Prostate gland (tissue), 2 donors: Measurements from ENCODE around the gene COQ10B. TPM values are rescaled to one million over a fixed set of nuclear protein-coding genes. Genes with fewer than 3 reads are reported as not detected.
"Not testable (repeated sequence)": the region's sequence is repeated elsewhere in the genome, so short reads cannot be mapped to it uniquely, and the experiment has no call there.

ENCODE experiments used
- DNase-seq: peaks from one replicate; pipeline ENCODE4 v3.0.0-alpha.2; 2019; ENCODE audit warnings: low spot score
- H3K27ac ChIP-seq, 2 donors: fragments of 200-600 bp; sonication (generic); 2 replicates each; pipeline ENCODE4 v1.5.1; 2017 to 2019
- H3K27me3 ChIP-seq: fragments of 200-600 bp; sonication (generic); replicated peaks from 2 replicates; pipeline ENCODE4 v1.5.1; 2019; ENCODE audit not compliant: insufficient read depth
- H3K36me3 ChIP-seq, 2 donors: fragments of 200-600 bp; sonication (generic); 1 replicate in 1 of 2; 2 replicates in 1 of 2; pipeline versions ENCODE4 v1.5.1 to v1.8.1; 2017 to 2019
- H3K4me1 ChIP-seq: fragments of 200-600 bp; sonication (generic); replicated peaks from 2 replicates; pipeline ENCODE4 v1.5.1; 2019
- H3K4me3 ChIP-seq, 2 donors: fragments of 200-600 bp; sonication (generic); 2 replicates each; pipeline ENCODE4 v1.5.1; 2017 to 2019
- H3K9me3 ChIP-seq: fragments of 200-600 bp; sonication (generic); 2 replicates; pipeline ENCODE4 v1.5.1; 2017
- POLR2A ChIP-seq: fragments of 450-650 bp; IDR thresholded peaks from one replicate; pipeline ENCODE4 v1.6.1; 2016; ENCODE audit warnings: antibody characterized with exemption, mild to moderate bottlenecking
- POLR2AphosphoS5 ChIP-seq: sonication (generic); formaldehyde crosslinking; IDR thresholded peaks from one replicate; pipeline ENCODE4 v1.6.1; 2017; ENCODE audit warnings: antibody characterized with exemption
- WGBS: methylation state at CpG from one replicate; pipeline ENCODE4 v1.1.5; 2018; 5-methylcytosine and 5-hydroxymethylcytosine counted together
- intact Hi-C: fragments of 100-400 bp; cut with DNase I; formaldehyde crosslinking; loops from one replicate; pipeline ENCODE4 v1.14.2; 2022
- total RNA-seq, 2 donors: library from RNA; depleted of rRNA; stranded (reverse); fragments of >200 nt; gene quantifications; one replicate each; pipeline ENCODE4 v1.1.0, GENCODE V29; 2016
- TF ChIP-seq, protein P1 (sequence below), 4 experiments: fragments of 200-600 bp in 2 of 4; fragments of 450-650 bp in 2 of 4; sonication (generic) in 2 of 4; IDR thresholded peaks; 1 replicate in 3 of 4; 2 replicates in 1 of 4; pipeline ENCODE4 v1.5.1; 2016 to 2019; ENCODE audit warnings: antibody characterized with exemption in 4 of 4, mild to moderate bottlenecking in 2 of 4, moderate library complexity in 2 of 4

The COQ10B gene
- total RNA-seq, 2 donors from 2014 or later: 18.7 to 20.1 TPM

GRCh38 chr2:197480165-197481036, 27.0 kb downstream of the COQ10B start:
- 92% methylated on average over 9 of the region's 9 CpGs for WGBS
- TF ChIP-seq, protein P1, sequence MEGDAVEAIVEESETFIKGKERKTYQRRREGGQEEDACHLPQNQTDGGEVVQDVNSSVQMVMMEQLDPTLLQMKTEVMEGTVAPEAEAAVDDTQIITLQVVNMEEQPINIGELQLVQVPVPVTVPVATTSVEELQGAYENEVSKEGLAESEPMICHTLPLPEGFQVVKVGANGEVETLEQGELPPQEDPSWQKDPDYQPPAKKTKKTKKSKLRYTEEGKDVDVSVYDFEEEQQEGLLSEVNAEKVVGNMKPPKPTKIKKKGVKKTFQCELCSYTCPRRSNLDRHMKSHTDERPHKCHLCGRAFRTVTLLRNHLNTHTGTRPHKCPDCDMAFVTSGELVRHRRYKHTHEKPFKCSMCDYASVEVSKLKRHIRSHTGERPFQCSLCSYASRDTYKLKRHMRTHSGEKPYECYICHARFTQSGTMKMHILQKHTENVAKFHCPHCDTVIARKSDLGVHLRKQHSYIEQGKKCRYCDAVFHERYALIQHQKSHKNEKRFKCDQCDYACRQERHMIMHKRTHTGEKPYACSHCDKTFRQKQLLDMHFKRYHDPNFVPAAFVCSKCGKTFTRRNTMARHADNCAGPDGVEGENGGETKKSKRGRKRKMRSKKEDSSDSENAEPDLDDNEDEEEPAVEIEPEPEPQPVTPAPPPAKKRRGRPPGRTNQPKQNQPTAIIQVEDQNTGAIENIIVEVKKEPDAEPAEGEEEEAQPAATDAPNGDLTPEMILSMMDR (IDR thresholded peaks at IDR 0.05): no peak
- TF ChIP-seq POLR2AphosphoS5: no peak

GRCh38 chr2:197484248-197484647, 30.9 kb downstream of the COQ10B start:
- H3K27me3 ChIP-seq, H3K36me3 ChIP-seq, H3K27ac ChIP-seq, H3K4me3 ChIP-seq, DNase-seq, H3K4me1 ChIP-seq, intact Hi-C loops, H3K9me3 ChIP-seq: not testable (repeated sequence)
- 99% methylated on average over 3 of the region's 3 CpGs for WGBS

More at GRCh38 chr2:197480165-197481036, 27.0 kb downstream of the COQ10B start:
- no peaks in the 10 kb centered on the region for H3K4me1 ChIP-seq
- H3K4me3 ChIP-seq: no peak overlapping the region
- intact Hi-C loops: no loop called here
- no peak for DNase-seq
- H3K27ac ChIP-seq: no peak overlapping the region
- H3K27me3 ChIP-seq: no peaks in the 10 kb centered on the region
- H3K36me3 ChIP-seq: peaks cover 3% of the 10 kb centered on the region in 2 donors
- no peaks in the 10 kb centered on the region for H3K9me3 ChIP-seq

DNA sequence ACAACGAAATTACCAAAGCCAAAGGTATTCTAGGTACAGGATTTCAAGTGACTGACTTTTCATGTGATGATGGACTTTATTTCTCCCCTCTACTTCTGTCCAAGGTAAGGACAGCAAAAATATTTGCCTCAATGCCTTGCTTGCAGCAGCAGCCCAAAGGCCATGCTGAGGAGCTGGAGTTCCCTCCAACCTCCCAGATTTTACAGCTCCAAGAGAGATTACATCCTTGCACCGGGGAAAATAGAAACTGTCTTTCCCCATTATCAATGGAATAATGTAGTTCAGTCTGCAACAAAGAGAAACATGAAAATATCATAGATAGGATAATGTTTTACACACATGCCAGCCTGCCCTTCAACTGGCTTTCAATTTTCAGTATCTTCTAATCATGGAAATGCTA, 32.8 kb downstream of the COQ10B start:
- Histone ChIP-seq H3K4me3 (no peak overlapping the region), H3K27me3 (no peaks in the 10 kb centered on the region), H3K27ac (no peak overlapping the region), H3K36me3 (peaks cover 0 to 5% of the 10 kb centered on the region in 2 donors), H3K9me3 (no peaks in the 10 kb centered on the region), H3K4me1 (no peaks in the 10 kb centered on the region)
- DNase-seq: no peak
- TF ChIP-seq, protein P1 (IDR thresholded peaks at IDR 0.05): no peak
- TF ChIP-seq POLR2A (no peak), POLR2AphosphoS5 (no peak)
- intact Hi-C loops: no loop called here
- WGBS: 81% methylated on average over 2 of the region's 2 CpGs

- WGBS: 61% methylated on average over 4 of the region's 4 CpGs
- Histone ChIP-seq H3K27ac (no peak overlapping the region), H3K27me3 (no peaks in the 10 kb centered on the region), H3K36me3 (peaks cover 0 to 5% of the 10 kb centered on the region in 2 donors), H3K4me3 (no peak overlapping the region), H3K4me1 (no peaks in the 10 kb centered on the region), H3K9me3 (no peaks in the 10 kb centered on the region)
- intact Hi-C loops: no loop called here
- no peak for TF ChIP-seq POLR2AphosphoS5
- no peak for DNase-seq
Observed at GRCh38 chr2:197487385-197487784, 34.0 kb downstream of the COQ10B start.

GRCh38 chr2:197495433-197496134, 42.2 kb downstream of the COQ10B start:
- Histone ChIP-seq H3K27me3 (no peaks in the 10 kb centered on the region), H3K4me3 (no peak overlapping the region), H3K9me3 (no peaks in the 10 kb centered on the region), H3K36me3 (peaks cover 0 to 8% of the 10 kb centered on the region in 2 donors), H3K4me1 (no peaks in the 10 kb centered on the region), H3K27ac (no peak overlapping the region)
- intact Hi-C loops: loop anchor here (10.0 kb wide), 1 partner anchor 209 kb away; the partner anchor contains the start of gene MARS2
- WGBS: 89% methylated on average over 2 of the region's 2 CpGs
- no peak for DNase-seq
- TF ChIP-seq, protein P1 (IDR thresholded peaks at IDR 0.05): no peak
- TF ChIP-seq POLR2AphosphoS5: no peak
- no peak for TF ChIP-seq POLR2A
